ENCODE results near the gene LFNG. TPM values are rescaled to one million over a fixed set of nuclear protein-coding genes. Genes with fewer than 3 reads are reported as not detected.
"Not testable (repeated sequence)": the region's sequence is repeated elsewhere in the genome, so short reads cannot be mapped to it uniquely, and the experiment has no call there.

Gene LFNG
- total RNA-seq, 5 donors from 2014 or later (not counting 1 experiment from before 2014, with no cell fraction given) = 110 to 198 (median 182) TPM

GRCh38 chr7:2530994-2531795, 11.6 kb downstream of the LFNG start:
- H3K9me3 ChIP-seq; CTCF ChIA-PET; H3K9me3 Mint-ChIP-seq; H3K27me3 Mint-ChIP-seq; H3K36me3 Mint-ChIP-seq; H3K27me3 ChIP-seq (replicated peaks in 1 of 2; ENCODE audit: control insufficient read depth in 2 of 2, extremely low read depth in 1 of 2, insufficient read depth in 2 of 2, low read length in 1 of 2); POLR2A ChIA-PET: not testable (repeated sequence)
- Histone ChIP-seq H3K4me1 (ENCODE audit: control insufficient read depth in 1 of 2, extremely low read depth in 1 of 2, insufficient read depth in 2 of 2, low read length in 2 of 2) (peaks cover 34 to 51% of the 10 kb centered on the region in 2 experiments), H3K36me3 (ENCODE audit: control insufficient read depth in 2 of 2, extremely low read depth in 1 of 2, insufficient read depth in 1 of 2, low read length in 1 of 2) (peaks cover 10 to 27% of the 10 kb centered on the region in 2 donors), H3K4me3 (ENCODE audit: control insufficient read depth in 1 of 2, extremely low read depth in 1 of 2, low read length in 1 of 2) (peak overlapping the region in 1 of 2 donors; percentile 46), H3K27ac (ENCODE audit: low read length) (peak overlapping the region; percentile 95)
- DNase-seq (peak in 3 of 35 experiments; percentile 2 to 3 (median 2)), ATAC-seq (replicated peaks in 1 of 4) (peak in 1 of 4 experiments; percentile 1)
- Mint-ChIP-seq H3K27ac (peak overlapping the region; percentile 86 to 97), H3K4me1 (peaks cover 49 to 58% (median 50%) of the 10 kb centered on the region in 3 donors), H3K4me3 (peak overlapping the region in 2 of 3 donors; percentile 70 to 71)
- 84% methylated on average over 18 of the region's 43 CpGs for WGBS (ENCODE audit: insufficient coverage)

- H3K9me3 ChIP-seq; ATAC-seq (replicated peaks in 1 of 4); H3K4me3 ChIP-seq (ENCODE audit: control insufficient read depth in 1 of 2, extremely low read depth in 1 of 2, low read length in 1 of 2); H3K9me3 Mint-ChIP-seq; H3K36me3 Mint-ChIP-seq; H3K4me3 Mint-ChIP-seq; CTCF ChIA-PET; H3K27me3 ChIP-seq (replicated peaks in 1 of 2; ENCODE audit: control insufficient read depth in 2 of 2, extremely low read depth in 1 of 2, insufficient read depth in 2 of 2, low read length in 1 of 2); H3K27ac Mint-ChIP-seq; H3K27me3 Mint-ChIP-seq; POLR2A ChIA-PET; H3K27ac ChIP-seq (ENCODE audit: low read length): not testable (repeated sequence)
- DNase-seq = peak in 3 of 35 experiments; percentile 3 to 44 (median 9)
- peaks cover 34 to 46% of the 10 kb centered on the region in 2 experiments for H3K4me1 ChIP-seq (ENCODE audit: control insufficient read depth in 1 of 2, extremely low read depth in 1 of 2, insufficient read depth in 2 of 2, low read length in 2 of 2)
- H3K4me1 Mint-ChIP-seq = peaks cover 43 to 52% (median 46%) of the 10 kb centered on the region in 3 donors
- H3K36me3 ChIP-seq (ENCODE audit: control insufficient read depth in 2 of 2, extremely low read depth in 1 of 2, insufficient read depth in 1 of 2, low read length in 1 of 2) = peaks cover 10 to 22% of the 10 kb centered on the region in 2 donors
- no CpG with 5 or more reads among the region's 17 CpGs for WGBS (ENCODE audit: insufficient coverage)
Observed at GRCh38 chr7:2531796-2532110, 12.2 kb downstream of the LFNG start.

GRCh38 chr7:2532199-2532772, 12.7 kb downstream of the LFNG start:
- Mint-ChIP-seq H3K27ac (peak overlapping the region; percentile 37 to 74), H3K4me1 (peaks cover 40 to 47% (median 42%) of the 10 kb centered on the region in 3 donors)
- POLR2A ChIA-PET; ATAC-seq (replicated peaks in 1 of 4); H3K27me3 Mint-ChIP-seq; H3K27ac ChIP-seq (ENCODE audit: low read length); H3K36me3 Mint-ChIP-seq; H3K4me3 Mint-ChIP-seq; H3K9me3 Mint-ChIP-seq; H3K9me3 ChIP-seq; H3K4me3 ChIP-seq (ENCODE audit: control insufficient read depth in 1 of 2, extremely low read depth in 1 of 2, low read length in 1 of 2); H3K27me3 ChIP-seq (replicated peaks in 1 of 2; ENCODE audit: control insufficient read depth in 2 of 2, extremely low read depth in 1 of 2, insufficient read depth in 2 of 2, low read length in 1 of 2); CTCF ChIA-PET: not testable (repeated sequence)
- peak in 1 of 35 experiments; percentile 8 for DNase-seq
- H3K4me1 ChIP-seq (ENCODE audit: control insufficient read depth in 1 of 2, extremely low read depth in 1 of 2, insufficient read depth in 2 of 2, low read length in 2 of 2) = peaks cover 30 to 40% of the 10 kb centered on the region in 2 experiments
- H3K36me3 ChIP-seq (ENCODE audit: control insufficient read depth in 2 of 2, extremely low read depth in 1 of 2, insufficient read depth in 1 of 2, low read length in 1 of 2) = peaks cover 4 to 16% of the 10 kb centered on the region in 2 donors
- 82% methylated on average over 4 of the region's 15 CpGs for WGBS (ENCODE audit: insufficient coverage)

GRCh38 chr7:2532816-2533215, 13.2 kb downstream of the LFNG start:
- H3K36me3 Mint-ChIP-seq; H3K27me3 Mint-ChIP-seq; CTCF ChIA-PET; H3K27ac ChIP-seq (ENCODE audit: low read length); POLR2A ChIA-PET; H3K27me3 ChIP-seq (replicated peaks in 1 of 2; ENCODE audit: control insufficient read depth in 2 of 2, extremely low read depth in 1 of 2, insufficient read depth in 2 of 2, low read length in 1 of 2); DNase-seq; H3K4me3 ChIP-seq (ENCODE audit: control insufficient read depth in 1 of 2, extremely low read depth in 1 of 2, low read length in 1 of 2); H3K9me3 ChIP-seq; H3K4me3 Mint-ChIP-seq; H3K27ac Mint-ChIP-seq; H3K9me3 Mint-ChIP-seq; ATAC-seq (replicated peaks in 1 of 4): not testable (repeated sequence)
- Histone ChIP-seq H3K4me1 (ENCODE audit: control insufficient read depth in 1 of 2, extremely low read depth in 1 of 2, insufficient read depth in 2 of 2, low read length in 2 of 2) (peaks cover 25 to 35% of the 10 kb centered on the region in 2 experiments), H3K36me3 (ENCODE audit: control insufficient read depth in 2 of 2, extremely low read depth in 1 of 2, insufficient read depth in 1 of 2, low read length in 1 of 2) (peaks cover 3 to 14% of the 10 kb centered on the region in 2 donors)
- H3K4me1 Mint-ChIP-seq = peaks cover 34 to 41% (median 37%) of the 10 kb centered on the region in 3 donors
- WGBS (ENCODE audit: insufficient coverage) = 100% methylated on average over 2 of the region's 8 CpGs

GRCh38 chr7:2533566-2533965, 14.0 kb downstream of the LFNG start:
- Histone ChIP-seq H3K36me3 (ENCODE audit: control insufficient read depth in 2 of 2, extremely low read depth in 1 of 2, insufficient read depth in 1 of 2, low read length in 1 of 2) (peaks cover under 1 to 16% of the 10 kb centered on the region in 2 donors), H3K4me1 (ENCODE audit: control insufficient read depth in 1 of 2, extremely low read depth in 1 of 2, insufficient read depth in 2 of 2, low read length in 2 of 2) (peaks cover 19 to 28% of the 10 kb centered on the region in 2 experiments)
- H3K27me3 Mint-ChIP-seq; H3K9me3 ChIP-seq; H3K27ac Mint-ChIP-seq; H3K36me3 Mint-ChIP-seq; H3K9me3 Mint-ChIP-seq; ATAC-seq (replicated peaks in 1 of 4); H3K4me3 Mint-ChIP-seq; H3K4me3 ChIP-seq (ENCODE audit: control insufficient read depth in 1 of 2, extremely low read depth in 1 of 2, low read length in 1 of 2); CTCF ChIA-PET; POLR2A ChIA-PET; DNase-seq; H3K27me3 ChIP-seq (replicated peaks in 1 of 2; ENCODE audit: control insufficient read depth in 2 of 2, extremely low read depth in 1 of 2, insufficient read depth in 2 of 2, low read length in 1 of 2); H3K27ac ChIP-seq (ENCODE audit: low read length): not testable (repeated sequence)
- WGBS (ENCODE audit: insufficient coverage) = no CpG with 5 or more reads among the region's 8 CpGs
- H3K4me1 Mint-ChIP-seq = peaks cover 27 to 34% (median 29%) of the 10 kb centered on the region in 3 donors

GRCh38 chr7:2534214-2534613, 14.6 kb downstream of the LFNG start:
- Histone ChIP-seq H3K36me3 (ENCODE audit: control insufficient read depth in 2 of 2, extremely low read depth in 1 of 2, insufficient read depth in 1 of 2, low read length in 1 of 2) (peaks cover 7 to 14% of the 10 kb centered on the region in 2 donors), H3K4me1 (ENCODE audit: control insufficient read depth in 1 of 2, extremely low read depth in 1 of 2, insufficient read depth in 2 of 2, low read length in 2 of 2) (peaks cover 13 to 22% of the 10 kb centered on the region in 2 experiments)
- H3K27me3 ChIP-seq (replicated peaks in 1 of 2; ENCODE audit: control insufficient read depth in 2 of 2, extremely low read depth in 1 of 2, insufficient read depth in 2 of 2, low read length in 1 of 2); H3K36me3 Mint-ChIP-seq; H3K27ac ChIP-seq (ENCODE audit: low read length); POLR2A ChIA-PET; H3K9me3 ChIP-seq; H3K27me3 Mint-ChIP-seq; ATAC-seq (replicated peaks in 1 of 4); CTCF ChIA-PET; H3K9me3 Mint-ChIP-seq; H3K4me3 Mint-ChIP-seq; DNase-seq; H3K4me3 ChIP-seq (ENCODE audit: control insufficient read depth in 1 of 2, extremely low read depth in 1 of 2, low read length in 1 of 2); H3K27ac Mint-ChIP-seq: not testable (repeated sequence)
- WGBS (ENCODE audit: insufficient coverage) = no CpG with 5 or more reads among the region's 34 CpGs
- peaks cover 20 to 27% (median 23%) of the 10 kb centered on the region in 3 donors for H3K4me1 Mint-ChIP-seq
